GM19324 (cell line): Measurements from ENCODE around the gene RAMACL.
A peak's percentile ranks its signal among the peaks of the same experiment; 100 is the strongest.
"Not testable (repeated sequence)": the region's sequence is repeated elsewhere in the genome, so short reads cannot be mapped to it uniquely, and the experiment has no call there.

Experiments
- ATAC-seq: cut with Tn5 transposase; IDR thresholded peaks from one replicate; pipeline ENCODE4 v1.9.1; 2021; ENCODE audit warnings: mild to moderate bottlenecking, moderate library complexity; ENCODE audit not compliant: unreplicated experiment, low FRiP score

Gene RAMACL

GRCh38 chr6:166586424-166587156 lies at the start of gene RAMACL:
Gene RAMACL, minus strand, starts transcription at chr6:166586678. Its CDS starts 201 bp downstream, at chr6:166586477.
- ATAC-seq, result peak; percentile 70

GRCh38 chr6:166635013-166635970 lies 48.8 kb upstream of the RAMACL start:
- no peak for ATAC-seq

DNA sequence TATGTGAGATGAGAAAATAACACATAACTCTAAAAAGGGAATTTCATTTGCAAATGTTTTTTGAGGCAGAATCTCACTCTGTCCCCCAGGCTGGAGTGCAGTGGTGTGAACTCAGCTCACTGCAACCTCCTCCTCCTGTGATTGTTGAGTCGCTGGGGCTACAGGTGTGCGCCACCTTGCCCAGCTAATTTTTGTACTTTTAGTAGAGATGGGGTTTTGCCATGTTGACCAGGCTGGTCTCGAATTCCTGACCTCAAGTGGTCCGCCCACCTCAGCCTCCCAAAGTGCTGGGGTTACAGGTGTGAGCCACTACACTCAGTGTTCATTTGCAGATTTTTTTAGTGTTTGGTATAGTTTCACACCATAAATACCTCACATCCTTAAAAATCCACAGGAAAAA lies 48.1 kb upstream of the RAMACL start:
- not testable (repeated sequence) for ATAC-seq

GRCh38 chr6:166633732-166634535 lies 47.5 kb upstream of the RAMACL start:
- ATAC-seq, result peak; percentile 48

- ATAC-seq, result no peak
These were observed 46.3 kb upstream of the RAMACL start for GRCh38 chr6:166632731-166633130.

DNA sequence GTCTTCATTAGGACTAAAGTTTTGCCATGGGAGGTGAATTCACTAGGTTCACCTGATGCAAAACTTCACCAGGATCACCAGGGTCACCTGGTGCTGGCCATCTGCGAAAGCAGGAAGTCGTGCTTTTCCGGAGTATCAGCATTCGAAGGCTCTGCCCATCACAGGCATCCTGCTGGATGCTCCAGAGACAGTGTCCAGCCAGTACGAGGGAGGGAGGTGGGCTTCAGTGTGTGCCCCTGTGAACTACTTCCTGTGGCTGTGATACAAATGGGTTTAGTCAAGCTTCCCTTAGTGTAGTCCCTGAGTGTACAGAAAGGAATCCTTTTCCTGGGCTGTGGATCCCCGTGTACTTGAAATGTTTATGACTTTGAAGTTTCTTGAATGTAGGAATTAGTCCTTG lies 44.0 kb upstream of the RAMACL start:
- no peak for ATAC-seq

DNA sequence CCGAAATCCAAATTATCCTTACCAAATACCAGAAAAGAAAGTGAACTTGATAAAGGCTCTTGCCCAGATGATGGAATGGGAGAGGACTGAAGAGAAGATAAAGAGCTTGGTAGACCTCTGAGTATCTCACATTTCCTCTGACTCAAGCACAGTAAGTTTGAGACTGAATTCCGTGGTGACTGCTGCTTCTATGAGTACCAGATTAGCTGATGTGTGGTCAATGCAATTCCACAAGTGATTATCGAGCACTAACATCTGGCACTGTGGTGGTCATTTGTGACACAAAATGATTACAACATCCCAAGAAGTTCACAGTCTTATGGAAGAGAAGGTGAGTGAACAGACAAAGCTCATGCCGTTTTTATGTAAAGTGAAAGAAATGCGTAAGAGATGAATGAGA lies 43.1 kb upstream of the RAMACL start:
- no peak for ATAC-seq

- peak; percentile 36 for ATAC-seq
These were observed 41.7 kb upstream of the RAMACL start for GRCh38 chr6:166627875-166628801.

- ATAC-seq, result peak; percentile 85
These were observed 40.8 kb upstream of the RAMACL start, which contains the start of gene RPS6KA2 for GRCh38 chr6:166627033-166627874. Gene RPS6KA2, minus strand, starts transcription at chr6:166627251. Its CDS starts 232 bp downstream, at chr6:166627019.

DNA sequence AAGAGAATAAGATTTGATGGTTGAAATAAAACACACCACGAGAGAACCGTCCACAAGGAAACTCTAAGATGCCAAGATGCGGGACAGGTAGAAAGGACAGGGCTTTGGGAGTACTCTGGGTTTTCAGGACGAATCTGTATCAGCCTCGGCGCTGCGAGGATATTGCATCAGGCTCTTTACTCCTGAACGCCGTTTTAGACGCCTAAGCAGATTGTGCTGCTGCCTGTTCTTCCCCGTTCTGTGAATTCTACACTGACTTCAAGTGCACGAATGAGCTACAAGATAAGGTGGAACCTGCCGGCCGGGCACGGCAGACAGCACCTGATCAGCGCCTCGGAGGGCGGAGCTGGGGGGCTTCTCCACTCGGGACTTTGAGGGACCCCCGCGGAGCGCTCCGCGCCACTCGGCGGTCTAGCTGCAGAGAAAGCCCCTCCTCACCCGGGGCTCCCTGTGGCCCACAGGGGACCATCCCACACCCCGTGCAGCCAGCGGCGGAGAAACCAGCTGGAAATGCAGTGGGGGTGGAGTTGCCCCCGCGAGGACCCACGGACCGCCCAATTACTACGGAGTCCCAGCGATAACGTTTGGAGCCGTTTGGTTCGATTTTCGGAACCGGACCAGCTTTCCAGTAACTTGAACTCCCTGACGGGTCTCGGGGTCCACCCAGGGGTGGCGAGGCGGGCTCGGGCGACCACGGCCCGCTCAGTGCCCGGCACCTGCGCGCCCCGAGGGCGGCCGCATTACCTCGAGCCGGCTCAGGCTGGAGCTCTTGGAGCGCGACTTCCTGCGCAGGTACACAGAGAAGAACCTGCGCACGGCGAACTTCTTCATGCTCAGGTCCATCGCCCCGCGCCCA lies 39.9 kb upstream of the RAMACL start:
- ATAC-seq, result peak; percentile 4

DNA sequence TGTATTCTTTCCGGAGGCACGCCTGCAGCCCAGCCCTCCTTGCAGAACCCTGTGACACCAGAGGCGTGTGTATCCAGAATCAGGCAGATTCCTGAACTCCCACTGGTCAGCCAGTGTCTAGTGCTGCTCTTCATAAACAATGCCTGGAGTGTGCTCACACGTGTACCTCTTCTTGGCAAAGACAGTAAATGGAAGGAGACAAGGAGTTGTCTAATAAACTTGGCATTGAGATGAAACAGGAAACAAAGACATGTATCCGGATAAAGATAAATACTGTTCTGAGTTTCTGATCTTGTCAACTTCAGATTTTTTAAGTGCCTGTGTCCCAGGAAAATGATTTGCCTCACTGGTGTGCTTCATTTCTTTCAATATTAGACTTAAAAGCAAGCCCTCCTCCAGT lies 38.9 kb upstream of the RAMACL start:
- ATAC-seq, result no peak

DNA sequence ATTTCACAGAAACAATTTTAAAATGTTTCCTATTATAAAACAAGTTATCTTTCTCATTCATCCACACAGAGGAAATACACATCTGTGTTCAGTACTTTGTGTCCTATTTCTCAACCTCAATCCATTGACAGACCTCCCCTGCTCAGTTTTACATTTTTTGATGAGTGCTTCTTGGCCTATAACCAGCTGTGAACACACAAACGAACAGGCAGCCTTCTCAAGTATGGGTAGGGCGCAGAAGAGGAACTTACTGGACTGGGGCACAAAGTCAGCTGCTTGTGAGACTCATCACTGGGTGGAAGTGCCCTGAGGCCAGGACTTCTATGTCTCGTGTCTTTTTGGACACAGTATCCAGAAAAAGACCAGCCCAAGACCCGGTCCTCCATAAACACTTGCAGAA lies 37.8 kb upstream of the RAMACL start:
- no peak for ATAC-seq

- no peak for ATAC-seq
These were observed 36.8 kb upstream of the RAMACL start for GRCh38 chr6:166623318-166623717.

DNA sequence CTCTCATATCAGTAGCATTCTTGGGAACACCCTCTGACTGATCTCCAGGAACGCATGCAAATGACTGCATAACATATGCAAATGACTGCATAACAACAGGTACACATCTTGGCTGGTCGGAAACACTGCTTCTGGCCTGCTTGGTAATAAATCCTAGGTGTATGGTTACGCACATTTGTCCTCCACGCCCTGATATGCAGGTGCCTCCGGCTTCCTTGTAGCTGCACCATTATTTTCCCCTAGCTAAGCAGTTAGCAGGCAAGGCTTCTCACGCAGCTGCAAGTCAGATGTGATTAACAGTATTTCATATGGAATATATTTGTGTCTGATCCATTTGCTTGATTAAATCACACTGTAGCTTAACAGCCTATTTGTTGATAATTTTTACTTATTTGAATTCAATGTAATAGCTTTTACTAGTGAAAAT lies 34.6 kb upstream of the RAMACL start:
- no peak for ATAC-seq

DNA sequence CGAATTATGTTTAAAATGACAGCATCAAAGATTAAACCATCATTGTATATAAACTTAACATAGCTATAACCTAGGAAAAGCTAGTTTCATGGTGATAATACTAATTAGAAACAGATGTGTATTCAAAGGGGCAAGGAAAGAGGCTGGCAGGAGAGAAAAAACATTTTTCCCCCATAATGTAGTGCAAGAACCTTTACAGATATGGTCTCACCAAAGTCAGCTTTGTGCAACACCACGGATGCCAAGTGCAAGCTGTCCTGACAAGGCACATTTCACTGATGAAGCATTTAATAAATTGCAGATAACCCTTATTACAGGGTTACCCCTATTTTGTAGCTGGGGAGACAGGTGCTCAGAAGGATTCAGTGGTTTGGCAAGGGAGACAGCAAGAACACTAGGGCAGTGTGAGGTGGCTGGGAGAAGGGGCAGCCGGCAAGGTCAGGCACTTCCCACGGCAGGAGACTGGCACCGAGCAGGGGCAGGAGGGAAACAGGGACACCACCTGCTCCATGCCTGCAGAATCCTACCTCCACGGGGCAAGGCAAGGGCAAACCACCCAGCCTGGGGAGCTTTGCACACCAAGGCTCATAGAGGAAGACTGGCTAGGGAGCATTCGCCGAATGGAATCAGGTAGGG lies 34.1 kb upstream of the RAMACL start:
- ATAC-seq, result no peak

DNA sequence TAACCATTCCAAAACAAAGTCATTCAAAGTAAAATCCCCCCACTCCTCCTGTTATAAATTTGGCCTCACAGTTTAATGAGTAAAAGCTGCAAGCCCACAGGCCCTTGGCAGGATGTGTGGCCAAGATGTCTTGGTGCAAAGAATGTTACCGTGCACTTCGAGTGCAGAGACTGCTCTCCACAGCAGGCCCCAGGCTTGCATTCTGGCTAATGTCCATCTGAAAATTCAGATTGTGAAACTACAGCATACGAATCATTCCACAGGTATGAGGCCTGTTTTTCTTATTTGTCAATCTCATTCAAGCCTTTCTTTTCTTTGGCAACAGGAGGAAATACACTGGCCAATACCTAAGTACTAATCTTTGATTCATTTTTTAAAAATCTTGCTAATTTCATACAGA lies 33.4 kb upstream of the RAMACL start:
- no peak for ATAC-seq
